Thymus (tissue), 11 donors: Measurements from ENCODE around the gene MAGI2. TPM values are rescaled to one million over a fixed set of nuclear protein-coding genes. Genes with fewer than 3 reads are reported as not detected.

Experiments
- DNase-seq, 9 donors: peaks; one replicate each; pipeline ENCODE4 v3.0.0-alpha.2; 2013; ENCODE audit warnings: low spot score in 9 of 9, low read depth in 6 of 9, missing footprints in 1 of 9
- H3K27ac ChIP-seq, 2 donors: one replicate each; pipeline ENCODE4 v1.5.1; 2013; ENCODE audit warnings: control low read depth in 1 of 2, low read depth in 1 of 2, low read length in 1 of 2, mild to moderate bottlenecking in 1 of 2, moderate library complexity in 1 of 2
- H3K27me3 ChIP-seq, 2 donors: one replicate each; pipeline ENCODE4 v1.5.1; 2013; ENCODE audit warnings: low read length in 1 of 2; ENCODE audit not compliant: control insufficient read depth in 2 of 2, insufficient read depth in 1 of 2
- H3K36me3 ChIP-seq, 2 donors: one replicate each; pipeline ENCODE4 v1.5.1; 2013; ENCODE audit warnings: low read length in 1 of 2, mild to moderate bottlenecking in 1 of 2, moderate library complexity in 1 of 2; ENCODE audit not compliant: control insufficient read depth in 2 of 2, insufficient read depth in 2 of 2
- H3K4me1 ChIP-seq, 2 donors: one replicate each; pipeline ENCODE4 v1.5.1; 2013; ENCODE audit warnings: low read length in 2 of 2; ENCODE audit not compliant: control insufficient read depth in 2 of 2, insufficient read depth in 2 of 2
- H3K4me3 ChIP-seq, 2 donors: one replicate each; pipeline ENCODE4 v1.5.1; 2013; ENCODE audit warnings: low read length in 2 of 2, control low read depth in 1 of 2, mild to moderate bottlenecking in 1 of 2
- H3K9me3 ChIP-seq, 2 donors: one replicate each; pipeline ENCODE4 v1.5.1; 2013; ENCODE audit warnings: low read length in 1 of 2, mild to moderate bottlenecking in 1 of 2; ENCODE audit not compliant: control insufficient read depth in 2 of 2, insufficient read depth in 1 of 2
- WGBS: extraction: QIAGEN DNeasy Blood & Tissue Kit; methylation state at CpG from one replicate; pipeline ENCODE4 v1.1.7; 2013; 5-methylcytosine and 5-hydroxymethylcytosine counted together
- polyA plus RNA-seq: library from polyadenylated mRNA; stranded (reverse); fragments of 200-250 nt; gene quantifications from one replicate; pipeline ENCODE4 v1.2.3, GENCODE V29; 2013
- total RNA-seq: library from RNA; stranded (reverse); fragments of 120-200 nt; gene quantifications from one replicate; pipeline ENCODE4 v1.2.4, GENCODE V29; 2013
- donor health status: healthy.

Gene MAGI2
- total and polyA plus RNA-seq, 2 donors, result 0.42 to 1.7 TPM

- WGBS, result 93% methylated on average over 3 of the region's 3 CpGs
- Histone ChIP-seq H3K9me3 (no peaks in the 10 kb centered on the region), H3K4me3 (no peak overlapping the region), H3K36me3 (no peaks in the 10 kb centered on the region), H3K27me3 (no peaks in the 10 kb centered on the region), H3K27ac (no peak overlapping the region), H3K4me1 (no peaks in the 10 kb centered on the region)
- no peak for DNase-seq
These were observed 1240.9 kb downstream of the MAGI2 start for GRCh38 chr7:78212476-78213060.

GRCh38 chr7:78207269-78207668 is 1246.2 kb downstream of the MAGI2 start:
- no peaks in the 10 kb centered on the region for H3K4me1 ChIP-seq
- no peak overlapping the region for H3K4me3 ChIP-seq
- no peaks in the 10 kb centered on the region for H3K27me3 ChIP-seq
- H3K36me3 ChIP-seq, result no peaks in the 10 kb centered on the region
- H3K9me3 ChIP-seq, result no peaks in the 10 kb centered on the region
- DNase-seq, result no peak
- H3K27ac ChIP-seq, result no peak overlapping the region

GRCh38 chr7:78206769-78207168 is 1246.7 kb downstream of the MAGI2 start:
- Histone ChIP-seq H3K9me3 (no peaks in the 10 kb centered on the region), H3K4me1 (no peaks in the 10 kb centered on the region), H3K27me3 (no peaks in the 10 kb centered on the region), H3K36me3 (no peaks in the 10 kb centered on the region), H3K27ac (no peak overlapping the region), H3K4me3 (no peak overlapping the region)
- WGBS, result 79% methylated on average over 2 of the region's 2 CpGs
- DNase-seq, result no peak

- H3K27me3 ChIP-seq, result no peaks in the 10 kb centered on the region
- no peak for DNase-seq
- H3K27ac ChIP-seq, result no peak overlapping the region
- H3K9me3 ChIP-seq, result no peaks in the 10 kb centered on the region
- H3K4me3 ChIP-seq, result no peak overlapping the region
- 94% methylated on average over 7 of the region's 7 CpGs for WGBS
- H3K4me1 ChIP-seq, result no peaks in the 10 kb centered on the region
- no peaks in the 10 kb centered on the region for H3K36me3 ChIP-seq
These were observed 1250.3 kb downstream of the MAGI2 start for GRCh38 chr7:78203042-78203720.

GRCh38 chr7:78198756-78199155 is 1254.7 kb downstream of the MAGI2 start:
- Histone ChIP-seq H3K4me3 (no peak overlapping the region), H3K27ac (no peak overlapping the region), H3K36me3 (no peaks in the 10 kb centered on the region), H3K27me3 (no peaks in the 10 kb centered on the region), H3K9me3 (no peaks in the 10 kb centered on the region), H3K4me1 (no peaks in the 10 kb centered on the region)
- 97% methylated on average over 3 of the region's 3 CpGs for WGBS
- no peak for DNase-seq

GRCh38 chr7:78197447-78197846 is 1256.0 kb downstream of the MAGI2 start:
- DNase-seq, result no peak
- Histone ChIP-seq H3K4me1 (no peaks in the 10 kb centered on the region), H3K27me3 (no peaks in the 10 kb centered on the region), H3K4me3 (no peak overlapping the region), H3K9me3 (no peaks in the 10 kb centered on the region), H3K27ac (no peak overlapping the region), H3K36me3 (no peaks in the 10 kb centered on the region)
- WGBS, result 98% methylated on average over 1 of the region's 1 CpG

GRCh38 chr7:78195281-78195680 is 1258.2 kb downstream of the MAGI2 start:
- 94% methylated on average over 6 of the region's 6 CpGs for WGBS
- no peaks in the 10 kb centered on the region for H3K36me3 ChIP-seq
- H3K4me1 ChIP-seq, result no peaks in the 10 kb centered on the region
- no peak overlapping the region for H3K27ac ChIP-seq
- no peaks in the 10 kb centered on the region for H3K27me3 ChIP-seq
- DNase-seq, result no peak
- H3K4me3 ChIP-seq, result no peak overlapping the region
- no peaks in the 10 kb centered on the region for H3K9me3 ChIP-seq

- Histone ChIP-seq H3K36me3 (no peaks in the 10 kb centered on the region), H3K27me3 (no peaks in the 10 kb centered on the region), H3K4me3 (no peak overlapping the region), H3K27ac (no peak overlapping the region), H3K4me1 (no peaks in the 10 kb centered on the region), H3K9me3 (no peaks in the 10 kb centered on the region)
- 91% methylated on average over 6 of the region's 6 CpGs for WGBS
- DNase-seq, result no peak
These were observed 1258.9 kb downstream of the MAGI2 start for GRCh38 chr7:78194611-78195010.

GRCh38 chr7:78191475-78192079 is 1261.9 kb downstream of the MAGI2 start:
- H3K27ac ChIP-seq, result no peak overlapping the region
- H3K36me3 ChIP-seq, result no peaks in the 10 kb centered on the region
- H3K9me3 ChIP-seq, result no peaks in the 10 kb centered on the region
- no peak for DNase-seq
- H3K27me3 ChIP-seq, result no peaks in the 10 kb centered on the region
- H3K4me1 ChIP-seq, result no peaks in the 10 kb centered on the region
- 93% methylated on average over 9 of the region's 9 CpGs for WGBS
- no peak overlapping the region for H3K4me3 ChIP-seq
